H1 (cell line): Measurements from ENCODE around the gene AEBP1. TPM values are rescaled to one million over a fixed set of nuclear protein-coding genes. Genes with fewer than 3 reads are reported as not detected.

Source experiments
- CTCF ChIA-PET: fragments of 300-600 bp; sonication (Branson Sonifier 250); formaldehyde crosslinking; loops from one replicate; lab custom pipeline; 2021; ENCODE audit not compliant: partially characterized antibody; lab: Charles Lee
- POLR2A ChIA-PET: fragments of 300-600 bp; sonication (Branson Sonifier 250); formaldehyde crosslinking; loops from one replicate; lab custom pipeline; 2021; ENCODE audit warnings: inconsistent platforms; ENCODE audit not compliant: partially characterized antibody; lab: Charles Lee
- DNase-seq, 2 experiments: peaks; one replicate each; pipeline versions ENCODE4 v3.0.0 to v3.0.0-alpha.2; 2010 to 2022; ENCODE audit warnings: low spot score in 2 of 2, low read depth in 1 of 2, mixed read lengths in 1 of 2
- FAIRE-seq: peaks from 2 replicates; lab custom pipeline; 2011; peaks lifted over from hg19 to GRCh38; lab: Jason Lieb, UNC
- H2AFZ ChIP-seq: 2 replicates; pipeline ENCODE4 v1.8.1; 2012; ENCODE audit warnings: low read length, inconsistent platforms
- H2AK5ac ChIP-seq: 2 replicates; pipeline ENCODE4 v1.6.1; 2013; ENCODE audit warnings: low read depth, low read length
- H2BK120ac ChIP-seq: replicated peaks from 2 replicates; pipeline ENCODE3; 2013; ENCODE audit warnings: low read depth, low read length, inconsistent platforms
- H2BK12ac ChIP-seq: 2 replicates; pipeline ENCODE4 v1.6.1; 2013; ENCODE audit warnings: low read depth, low read length
- H2BK15ac ChIP-seq: 2 replicates; pipeline ENCODE4 v1.6.1; 2013; ENCODE audit warnings: low read length
- H2BK20ac ChIP-seq: 2 replicates; pipeline ENCODE4 v1.6.1; 2013; ENCODE audit warnings: low read length
- H2BK5ac ChIP-seq: 2 replicates; pipeline ENCODE4 v1.6.1; 2013; ENCODE audit warnings: low read depth, low read length
- H3K14ac ChIP-seq: 2 replicates; pipeline ENCODE4 v1.6.1; 2013; ENCODE audit warnings: inconsistent platforms; ENCODE audit not compliant: insufficient read length
- H3K18ac ChIP-seq: 2 replicates; pipeline ENCODE4 v1.6.1; 2013; ENCODE audit warnings: low read length; ENCODE audit errors: extremely low read depth
- H3K23ac ChIP-seq: 2 replicates; pipeline ENCODE4 v1.6.1; 2013; ENCODE audit warnings: inconsistent platforms; ENCODE audit not compliant: insufficient read length
- H3K23me2 ChIP-seq: 2 replicates; pipeline ENCODE4 v1.6.1; 2013; ENCODE audit warnings: low read depth, low read length
- H3K27ac ChIP-seq: 2 replicates; pipeline ENCODE4 v1.6.1; 2011; ENCODE audit warnings: low read depth, low read length, inconsistent platforms
- H3K27me3 ChIP-seq, 4 experiments: replicated peaks in 1 of 4; 1 replicate in 1 of 4; 2 replicates in 3 of 4; pipeline versions ENCODE4 v1.6.1 to v1.8.1; 2011 to 2013; ENCODE audit warnings: low read length in 3 of 4, mild to moderate bottlenecking in 3 of 4, inconsistent platforms in 2 of 4, mixed read lengths in 2 of 4, moderate library complexity in 1 of 4; ENCODE audit not compliant: control insufficient read depth in 3 of 4, insufficient read depth in 3 of 4; ENCODE audit errors: extremely low read depth in 1 of 4
- H3K36me3 ChIP-seq, 4 experiments: 2 replicates each; pipeline versions ENCODE4 v1.6.1 to v1.8.1; 2011 to 2013; ENCODE audit warnings: mild to moderate bottlenecking in 4 of 4, low read length in 3 of 4, moderate library complexity in 2 of 4, control low read depth in 1 of 4, inconsistent platforms in 1 of 4; ENCODE audit not compliant: insufficient read depth in 4 of 4, control insufficient read depth in 2 of 4
- H3K4ac ChIP-seq: replicated peaks from 2 replicates; pipeline ENCODE3; 2013; ENCODE audit warnings: low read length, low read depth, mixed read lengths, inconsistent platforms; ENCODE audit not compliant: insufficient read length
- H3K4me1 ChIP-seq, 4 experiments: replicated peaks in 1 of 4; 1 replicate in 1 of 4; 2 replicates in 3 of 4; pipeline versions ENCODE4 v1.6.1 to v1.8.1; 2011 to 2013; ENCODE audit warnings: low read length in 3 of 4, inconsistent platforms in 2 of 4, mixed read lengths in 1 of 4; ENCODE audit not compliant: insufficient read depth in 4 of 4, control insufficient read depth in 3 of 4
- H3K4me2 ChIP-seq, 2 experiments: 2 replicates each; pipeline versions ENCODE4 v1.6.1 to v1.8.1; 2011 to 2013; ENCODE audit warnings: low read depth in 2 of 2, low read length in 2 of 2, control low read depth in 1 of 2, inconsistent platforms in 1 of 2, mild to moderate bottlenecking in 1 of 2; ENCODE audit not compliant: insufficient read depth in 1 of 2
- H3K4me3 ChIP-seq, 4 experiments: fragments of 200-600, 300-600 bp in 1 of 4; sonication (generic), shearing (Covaris generic), sonication (Bioruptor Twin) in 1 of 4; 2 replicates each; pipeline versions ENCODE4 v1.5.1 to v1.8.1; 2011 to 2016; ENCODE audit warnings: low read length in 4 of 4, low read depth in 3 of 4, control low read depth in 2 of 4, inconsistent platforms in 2 of 4, mild to moderate bottlenecking in 2 of 4, mixed read lengths in 1 of 4, moderate library complexity in 1 of 4; ENCODE audit not compliant: insufficient read depth in 2 of 4; ENCODE audit errors: extremely low read depth in 1 of 4
- H3K56ac ChIP-seq: replicated peaks from 2 replicates; pipeline ENCODE3; 2013; ENCODE audit warnings: low read depth, mild to moderate bottlenecking, mixed read lengths, low read length, inconsistent platforms; ENCODE audit not compliant: insufficient read length
- H3K79me1 ChIP-seq: 2 replicates; pipeline ENCODE4 v1.6.1; 2013; ENCODE audit warnings: low read depth, low read length, control low read depth
- H3K79me2 ChIP-seq, 2 experiments: 2 replicates each; pipeline versions ENCODE4 v1.6.1 to v1.8.1; 2012 to 2013; ENCODE audit warnings: low read length in 2 of 2, mild to moderate bottlenecking in 2 of 2, inconsistent platforms in 1 of 2; ENCODE audit not compliant: insufficient read depth in 2 of 2, control insufficient read depth in 1 of 2
- H3K9ac ChIP-seq, 4 experiments: replicated peaks in 1 of 4; 1 replicate in 1 of 4; 2 replicates in 3 of 4; pipeline versions ENCODE4 v1.6.1 to v1.8.1; 2011 to 2013; ENCODE audit warnings: low read depth in 3 of 4, low read length in 3 of 4, control low read depth in 2 of 4, mild to moderate bottlenecking in 2 of 4, moderate library complexity in 2 of 4, inconsistent platforms in 1 of 4; ENCODE audit errors: extremely low read depth in 1 of 4
- H3K9me3 ChIP-seq, 2 experiments: 2 replicates each; pipeline versions ENCODE4 v1.6.1 to v1.8.1; 2012 to 2013; ENCODE audit warnings: mild to moderate bottlenecking in 2 of 2, moderate library complexity in 2 of 2, control low read depth in 1 of 2, inconsistent platforms in 1 of 2, low read depth in 1 of 2, low read length in 1 of 2, mixed read lengths in 1 of 2; ENCODE audit not compliant: insufficient read depth in 2 of 2
- H4K20me1 ChIP-seq, 2 experiments: replicated peaks in 1 of 2; 2 replicates each; pipeline versions ENCODE3 to v1.8.1; 2011 to 2013; ENCODE audit warnings: inconsistent platforms in 2 of 2, low read length in 2 of 2, mild to moderate bottlenecking in 1 of 2; ENCODE audit not compliant: insufficient read depth in 2 of 2, control insufficient read depth in 1 of 2
- H4K5ac ChIP-seq: 2 replicates; pipeline ENCODE4 v1.6.1; 2013; ENCODE audit warnings: low read length, low read depth, mixed read lengths, inconsistent platforms; ENCODE audit not compliant: insufficient read length
- H4K8ac ChIP-seq: 2 replicates; pipeline ENCODE4 v1.8.0; 2013; ENCODE audit warnings: mild to moderate bottlenecking, moderate library complexity, low read length, inconsistent platforms; ENCODE audit not compliant: insufficient read depth; ENCODE audit errors: extremely low read depth
- H4K91ac ChIP-seq: replicated peaks from 2 replicates; pipeline ENCODE3; 2013; ENCODE audit warnings: low read length, mixed read lengths, inconsistent platforms; ENCODE audit not compliant: insufficient read length
- CTBP2 ChIP-seq: IDR thresholded peaks from 2 replicates; pipeline ENCODE4 v1.7.0; 2011; ENCODE audit warnings: borderline replicate concordance, mild to moderate bottlenecking, moderate library complexity, mixed read lengths, low read length; ENCODE audit not compliant: insufficient read depth, insufficient read length
- WGBS, 2 experiments: shearing (Covaris generic) in 1 of 2; methylation state at CpG; one replicate each; pipeline versions ENCODE4 v1.1.6 to v1.1.7; 2013 to 2015; ENCODE audit warnings: low lambda C conversion rate in 2 of 2, mixed read lengths in 2 of 2, inconsistent platforms in 1 of 2, low coverage in 1 of 2, missing lambda C conversion rate in 1 of 2; ENCODE audit not compliant: insufficient replicate concordance in 2 of 2, insufficient coverage in 1 of 2, insufficient read length in 1 of 2; ENCODE audit errors: extremely low coverage in 1 of 2, missing lambda C conversion rate in 1 of 2; 5-methylcytosine and 5-hydroxymethylcytosine counted together
- polyA plus RNA-seq, 7 experiments: library from polyadenylated mRNA; depleted of rRNA in 3 of 7; stranded (reverse) in 5 of 7; unstranded in 2 of 7; fragments of >200 nt in 5 of 7; fragments of 200-250 nt in 2 of 7; gene quantifications; 1 replicate in 5 of 7; 2 replicates in 1 of 7; 4 replicates in 1 of 7; pipeline versions ENCODE4 v1.2.1 to v1.2.3, GENCODE V29; 2011 to 2013; ENCODE audit warnings: missing spikeins in 2 of 7, mixed read lengths in 2 of 7
- total RNA-seq: library from RNA; stranded (reverse); fragmentation: NEBNext Ultra II Directional; extraction: Animal tissue kit (Norgen Biotek cat#: 25700); gene quantifications from 2 replicates; pipeline ENCODE4 v1.2.1, GENCODE V29; 2021

The AEBP1 gene
- total and polyA plus RNA-seq, 2 of the 8 experiments (the other 6 are each of a cell fraction or from before 2014, with no cell fraction given), result 10.4 to 41.2 TPM

DNA sequence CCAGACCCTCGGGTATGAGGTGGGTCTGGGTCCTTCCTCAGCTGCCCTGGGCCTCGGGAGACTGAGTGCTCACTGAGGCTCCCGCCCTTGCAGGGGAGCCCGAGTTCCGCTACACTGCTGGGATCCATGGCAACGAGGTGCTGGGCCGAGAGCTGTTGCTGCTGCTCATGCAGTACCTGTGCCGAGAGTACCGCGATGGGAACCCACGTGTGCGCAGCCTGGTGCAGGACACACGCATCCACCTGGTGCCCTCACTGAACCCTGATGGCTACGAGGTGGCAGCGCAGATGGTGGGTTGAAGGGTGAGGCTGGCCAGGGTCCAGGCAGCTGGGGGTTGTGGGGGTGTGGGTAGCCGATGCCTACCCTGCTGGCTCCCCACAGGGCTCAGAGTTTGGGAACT, 7.6 kb downstream of the AEBP1 start:
- Histone ChIP-seq H3K27ac (no peak overlapping the region), H3K79me2 (no peaks in the 10 kb centered on the region), H3K79me1 (no peaks in the 10 kb centered on the region), H3K4me1 (peaks cover 0 to 2% (median 0%) of the 10 kb centered on the region in 4 experiments; a peak in 1 of 7 replicates), H3K18ac (no peak overlapping the region), H3K36me3 (peaks cover 9 to 28% (median 17%) of the 10 kb centered on the region in 4 experiments; a peak in 6 of 8 replicates), H2BK120ac (no peak overlapping the region), H4K5ac (no peak overlapping the region), H2BK15ac (no peak overlapping the region), H4K91ac (no peak overlapping the region), H3K56ac (no peak overlapping the region), H2AFZ (no peak overlapping the region), H4K20me1 (peaks cover 0 to 11% of the 10 kb centered on the region in 2 experiments), H3K9ac (no peak overlapping the region), H3K9me3 (no peaks in the 10 kb centered on the region), H3K27me3 (no peaks in the 10 kb centered on the region), H4K8ac (no peak overlapping the region; the same call in 1 of the 2 replicates), H3K4me3 (no peak overlapping the region), H2AK5ac (no peak overlapping the region), H3K4me2 (no peak overlapping the region), H3K14ac (no peak overlapping the region), H3K4ac (no peak overlapping the region), H3K23ac (no peak overlapping the region), H2BK12ac (no peak overlapping the region), H3K23me2 (no peaks in the 10 kb centered on the region), H2BK5ac (no peak overlapping the region), H2BK20ac (no peak overlapping the region)
- no peak for TF ChIP-seq CTBP2
- 98% methylated on average over 13 of the region's 16 CpGs; no CpG with 5 or more reads in 1 of the 2 experiments for WGBS, 2 experiments
- FAIRE-seq (no peak), DNase-seq (no peak)
- ChIA-PET CTCF (interaction anchor here (0.8 to 2.6 kb wide), 6 partner anchors 10 to 108 kb away, joined by 3 to 10 read pairs (median 4); partner anchors contain the start of gene PGAM2), POLR2A (interaction anchor here (0.8 to 3.4 kb wide), 10 partner anchors 8 to 48 kb away, joined by 3 to 50 read pairs (median 4); partner anchors contain the start of gene POLD2)
